T47D (cell line): Measurements from ENCODE around the gene ATP13A2.

ENCODE experiments used
- DNase-seq, 2 experiments: peaks; one replicate each; pipeline versions ENCODE4 v3.0.0 to v3.0.0-alpha.2; 2011 to 2012; ENCODE audit warnings: low read depth in 1 of 2, low spot score in 1 of 2
- JUND ChIP-seq: IDR thresholded peaks from 2 replicates; pipeline ENCODE4 v1.6.1; 2012; ENCODE audit warnings: low read depth
- in situ Hi-C: cut with HindIII; loops from 2 replicates; pipeline ENCODE4 v1.10.0; 2016; ENCODE audit warnings: low sequenced_read_pairs, low pct_unique_long_range_greater_than_20kb

ATP13A2 gene, protein sequence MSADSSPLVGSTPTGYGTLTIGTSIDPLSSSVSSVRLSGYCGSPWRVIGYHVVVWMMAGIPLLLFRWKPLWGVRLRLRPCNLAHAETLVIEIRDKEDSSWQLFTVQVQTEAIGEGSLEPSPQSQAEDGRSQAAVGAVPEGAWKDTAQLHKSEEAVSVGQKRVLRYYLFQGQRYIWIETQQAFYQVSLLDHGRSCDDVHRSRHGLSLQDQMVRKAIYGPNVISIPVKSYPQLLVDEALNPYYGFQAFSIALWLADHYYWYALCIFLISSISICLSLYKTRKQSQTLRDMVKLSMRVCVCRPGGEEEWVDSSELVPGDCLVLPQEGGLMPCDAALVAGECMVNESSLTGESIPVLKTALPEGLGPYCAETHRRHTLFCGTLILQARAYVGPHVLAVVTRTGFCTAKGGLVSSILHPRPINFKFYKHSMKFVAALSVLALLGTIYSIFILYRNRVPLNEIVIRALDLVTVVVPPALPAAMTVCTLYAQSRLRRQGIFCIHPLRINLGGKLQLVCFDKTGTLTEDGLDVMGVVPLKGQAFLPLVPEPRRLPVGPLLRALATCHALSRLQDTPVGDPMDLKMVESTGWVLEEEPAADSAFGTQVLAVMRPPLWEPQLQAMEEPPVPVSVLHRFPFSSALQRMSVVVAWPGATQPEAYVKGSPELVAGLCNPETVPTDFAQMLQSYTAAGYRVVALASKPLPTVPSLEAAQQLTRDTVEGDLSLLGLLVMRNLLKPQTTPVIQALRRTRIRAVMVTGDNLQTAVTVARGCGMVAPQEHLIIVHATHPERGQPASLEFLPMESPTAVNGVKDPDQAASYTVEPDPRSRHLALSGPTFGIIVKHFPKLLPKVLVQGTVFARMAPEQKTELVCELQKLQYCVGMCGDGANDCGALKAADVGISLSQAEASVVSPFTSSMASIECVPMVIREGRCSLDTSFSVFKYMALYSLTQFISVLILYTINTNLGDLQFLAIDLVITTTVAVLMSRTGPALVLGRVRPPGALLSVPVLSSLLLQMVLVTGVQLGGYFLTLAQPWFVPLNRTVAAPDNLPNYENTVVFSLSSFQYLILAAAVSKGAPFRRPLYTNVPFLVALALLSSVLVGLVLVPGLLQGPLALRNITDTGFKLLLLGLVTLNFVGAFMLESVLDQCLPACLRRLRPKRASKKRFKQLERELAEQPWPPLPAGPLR

GRCh38 chr1:17011439-17012307 lies at the start of gene ATP13A2:
Gene ATP13A2, minus strand, starts transcription at chr1:17011928. Its CDS starts 190 bp downstream, at chr1:17011738.
- in situ Hi-C loops, result no loop called here
- TF ChIP-seq JUND, result no peak
- peak; percentile 60 to 89 for DNase-seq

DNA sequence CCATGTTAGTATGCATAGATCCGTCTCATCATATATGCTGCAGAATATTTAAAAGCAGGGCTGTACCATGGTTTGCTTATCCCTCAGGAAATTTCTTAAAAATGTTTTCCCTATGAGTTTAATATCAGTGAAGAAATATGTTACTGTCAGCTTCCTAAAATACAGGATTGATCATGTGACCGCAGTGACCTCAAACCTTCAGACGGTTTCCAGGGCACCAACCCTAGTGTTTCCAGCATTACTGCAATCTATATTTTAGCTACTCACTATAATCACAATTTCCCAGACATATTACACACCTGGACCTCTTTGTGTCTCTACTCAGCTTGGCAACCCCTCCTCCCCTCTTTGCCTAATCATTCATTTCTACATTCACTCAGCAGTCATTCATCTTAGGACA lies 49.8 kb upstream of the ATP13A2 start:
- in situ Hi-C loops, result no loop called here
- no peak for DNase-seq

GRCh38 chr1:17060306-17060749 lies 48.6 kb upstream of the ATP13A2 start:
- in situ Hi-C loops, result no loop called here
- no peak for TF ChIP-seq JUND
- DNase-seq, result no peak

More for the DNA sequence above, 49.8 kb upstream of the ATP13A2 start:
- TF ChIP-seq JUND, result no peak

DNA sequence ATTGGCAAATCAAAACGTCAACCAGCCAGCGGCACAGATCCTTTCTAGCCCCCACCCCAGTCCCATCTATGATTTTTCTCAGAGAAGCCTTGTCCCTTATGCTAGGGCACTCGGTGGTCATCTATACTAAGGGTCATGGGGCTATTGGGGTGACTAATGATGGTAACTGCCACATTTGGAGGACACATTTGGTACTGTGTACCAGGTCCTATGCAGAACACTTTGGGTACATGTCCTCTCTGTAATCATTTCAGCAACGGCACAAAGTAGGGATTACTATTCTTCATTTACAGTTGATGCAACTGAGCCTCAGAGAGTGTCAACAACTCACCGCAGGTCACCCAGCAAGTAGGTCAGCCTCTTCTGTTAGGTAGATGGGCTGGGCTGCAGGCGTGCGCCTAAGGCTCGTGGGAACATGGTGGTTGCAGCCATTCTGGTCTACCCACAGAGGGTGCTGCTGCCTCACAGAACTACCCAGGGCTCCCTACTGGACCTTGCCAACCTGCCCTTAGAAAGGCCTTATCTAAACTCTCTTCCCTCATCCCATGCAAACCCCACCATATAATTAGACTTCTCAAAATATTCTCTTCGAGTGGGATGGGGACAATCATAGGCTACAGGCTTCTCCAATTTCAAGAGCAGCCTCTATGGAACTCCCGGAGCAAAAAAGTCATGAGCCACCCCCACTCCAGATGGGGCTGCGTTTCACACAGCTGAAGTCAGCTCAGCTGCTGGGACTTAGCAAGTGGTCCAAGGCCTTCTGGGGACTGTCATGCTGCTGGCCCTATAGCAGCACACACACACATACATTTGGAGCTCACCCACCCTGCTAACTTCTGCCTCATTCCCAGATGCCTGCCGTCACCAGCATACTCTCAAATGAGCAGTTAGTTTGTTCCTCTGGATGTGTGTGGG lies 47.9 kb upstream of the ATP13A2 start:
- TF ChIP-seq JUND, result no peak
- in situ Hi-C loops, result no loop called here
- DNase-seq, result peak; percentile 46 to 83

DNA sequence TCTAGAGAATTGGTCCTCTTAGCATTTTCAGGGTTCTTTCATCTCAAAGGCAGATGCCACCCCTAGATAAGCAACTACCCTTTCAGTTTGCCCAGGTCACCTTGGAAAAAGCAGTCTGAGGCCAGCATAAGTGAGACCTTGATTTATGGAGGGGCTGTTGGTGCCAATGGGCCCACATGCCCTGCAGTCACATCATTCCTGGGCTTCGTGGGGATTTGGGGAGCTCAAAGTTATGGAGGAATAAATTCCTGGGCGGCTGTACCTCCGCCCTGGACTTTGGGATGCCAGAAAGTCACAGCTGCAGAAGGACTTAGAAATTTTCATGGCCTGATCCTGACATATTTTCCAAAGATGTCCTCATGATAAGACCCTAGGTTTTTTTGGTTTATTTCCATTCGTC lies 44.8 kb upstream of the ATP13A2 start:
- TF ChIP-seq JUND, result no peak
- in situ Hi-C loops, result no loop called here
- no peak for DNase-seq

DNA sequence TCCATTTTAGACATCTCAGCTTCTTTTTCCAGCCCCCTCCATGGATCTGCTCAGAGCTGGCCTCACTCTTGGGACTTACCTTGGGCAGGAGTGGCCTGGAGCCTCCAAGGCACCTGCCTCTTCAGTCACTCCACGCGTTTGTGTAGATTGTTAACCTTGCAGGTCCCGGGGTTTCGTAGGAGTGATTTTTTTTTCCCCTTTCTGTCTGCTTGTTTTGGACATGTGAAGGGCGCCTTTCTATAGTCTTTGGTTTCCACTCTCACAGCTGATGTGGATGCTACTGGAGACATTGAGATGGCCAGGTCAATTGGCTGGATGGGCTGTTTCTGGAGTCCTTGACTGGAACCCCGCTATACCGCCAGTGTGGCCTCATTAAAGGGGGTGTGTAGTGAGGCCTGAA lies 44.1 kb upstream of the ATP13A2 start:
- no peak for TF ChIP-seq JUND
- DNase-seq, result no peak
- in situ Hi-C loops, result no loop called here

DNA sequence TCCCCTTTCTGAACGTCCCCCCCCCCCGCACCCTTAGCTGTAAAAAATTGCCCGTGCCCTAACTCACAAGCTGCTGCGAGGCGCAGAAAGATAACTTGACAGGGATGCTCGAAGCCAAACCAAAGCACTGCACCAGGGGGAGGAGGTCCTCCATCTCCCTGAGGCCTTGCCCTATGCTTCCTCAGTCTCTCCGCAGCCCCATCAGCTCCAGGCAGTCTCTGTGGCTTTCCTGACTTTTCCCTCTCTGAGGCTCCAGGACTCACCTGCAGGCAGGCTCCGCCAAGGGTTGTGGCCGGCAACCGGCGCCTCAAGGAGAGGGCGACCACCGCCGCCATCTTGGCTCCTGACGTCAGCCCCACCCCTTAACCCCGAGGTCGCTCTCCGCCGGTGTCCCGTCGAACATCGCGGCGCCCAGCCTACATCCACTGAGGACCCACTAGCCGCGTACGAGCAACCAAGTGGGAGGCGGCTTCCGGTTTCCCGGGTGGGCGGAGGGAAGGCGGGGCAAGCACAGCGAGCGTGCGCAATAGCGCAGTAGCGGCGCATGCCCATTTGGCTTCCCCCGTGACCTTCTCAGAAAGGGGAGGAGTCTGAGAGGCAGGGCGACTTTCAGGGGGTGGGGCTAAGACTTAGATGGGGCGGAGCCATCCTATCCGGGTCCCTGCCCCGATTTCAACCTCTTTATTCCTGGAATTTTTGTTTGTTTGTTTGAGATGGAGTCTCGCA lies 42.1 kb upstream of the ATP13A2 start, which contains the start of gene SDHB:
SDHB (minus strand) TSS at position 348 of the 726 bp plus-strand sequence; CDS start at position 335, 13 bp downstream.
- DNase-seq, result peak; percentile 73 to 97
- TF ChIP-seq JUND, result no peak
- in situ Hi-C loops, result no loop called here

- TF ChIP-seq JUND, result no peak
- no peak for DNase-seq
- in situ Hi-C loops, result no loop called here
These were observed 41.5 kb upstream of the ATP13A2 start for GRCh38 chr1:17053086-17053684.

- in situ Hi-C loops, result no loop called here
- DNase-seq, result no peak
- no peak for TF ChIP-seq JUND
These were observed 40.9 kb upstream of the ATP13A2 start for GRCh38 chr1:17052641-17053040.

- in situ Hi-C loops, result no loop called here
- TF ChIP-seq JUND, result no peak
- no peak for DNase-seq
These were observed 40.3 kb upstream of the ATP13A2 start for GRCh38 chr1:17052038-17052437.
